Measurements from ENCODE around the gene FGD4. TPM values are rescaled to one million over a fixed set of nuclear protein-coding genes. Genes with fewer than 3 reads are reported as not detected.
A peak's percentile ranks its signal among the peaks of the same experiment; 100 is the strongest.

FGD4 gene
- total and polyA plus RNA-seq, 5 donors from 2014 or later, result 0.02 to 0.67 TPM; not detected in 3

- ATAC-seq (ENCODE audit: low read depth in 2 of 2) (no peak), DNase-seq (no peak)
- H3K9me3 ChIP-seq (ENCODE audit: control insufficient read depth in 2 of 2, low read length in 2 of 2), result no peaks in the 10 kb centered on the region
- H3K27ac ChIP-seq (ENCODE audit: insufficient read depth, low read length, poor library complexity, severe bottlenecking), result no peak overlapping the region
- Mint-ChIP-seq H3K36me3 (no peaks in the 10 kb centered on the region), H3K9me3 (no peaks in the 10 kb centered on the region), H3K4me3 (no peak overlapping the region), H3K27me3 (peaks cover 34% of the 10 kb centered on the region), H3K4me1 (peaks cover 0 to 8% (median 2%) of the 10 kb centered on the region in 4 donors), H3K27ac (no peak overlapping the region)
- no peaks in the 10 kb centered on the region for H3K4me1 ChIP-seq (ENCODE audit: control insufficient read depth, insufficient read depth, low read length, poor library complexity, severe bottlenecking)
- H3K4me3 ChIP-seq (ENCODE audit: low read depth, low read length), result no peak overlapping the region
- H3K36me3 ChIP-seq (ENCODE audit: control insufficient read depth, insufficient read depth, low read length), result no peaks in the 10 kb centered on the region
- H3K27me3 ChIP-seq (ENCODE audit: control insufficient read depth, insufficient read depth, low read length), result peaks cover 7% of the 10 kb centered on the region
Measured at GRCh38 chr12:32533971-32534590, 134.7 kb downstream of the FGD4 start.

- Histone ChIP-seq H3K9me3 (ENCODE audit: control insufficient read depth in 2 of 2, low read length in 2 of 2) (no peaks in the 10 kb centered on the region), H3K27ac (ENCODE audit: insufficient read depth, low read length, poor library complexity, severe bottlenecking) (no peak overlapping the region), H3K4me1 (ENCODE audit: control insufficient read depth, insufficient read depth, low read length, poor library complexity, severe bottlenecking) (no peaks in the 10 kb centered on the region), H3K27me3 (ENCODE audit: control insufficient read depth, insufficient read depth, low read length) (peaks cover 7% of the 10 kb centered on the region), H3K36me3 (ENCODE audit: control insufficient read depth, insufficient read depth, low read length) (no peaks in the 10 kb centered on the region), H3K4me3 (ENCODE audit: low read depth, low read length) (no peak overlapping the region)
- Mint-ChIP-seq H3K27me3 (peaks cover 34% of the 10 kb centered on the region), H3K9me3 (no peaks in the 10 kb centered on the region), H3K36me3 (no peaks in the 10 kb centered on the region), H3K27ac (no peak overlapping the region), H3K4me3 (no peak overlapping the region), H3K4me1 (peaks cover 0 to 8% (median 2%) of the 10 kb centered on the region in 4 donors)
- ATAC-seq (ENCODE audit: low read depth in 2 of 2) (no peak), DNase-seq (no peak)
Measured at GRCh38 chr12:32534698-32535097, 135.3 kb downstream of the FGD4 start.

GRCh38 chr12:32535288-32535999, 136.1 kb downstream of the FGD4 start:
- H3K4me3 Mint-ChIP-seq, result no peak overlapping the region
- ATAC-seq (ENCODE audit: low read depth in 2 of 2), result peak in 1 of 2 donors; percentile 34
- no peak overlapping the region for H3K27ac ChIP-seq (ENCODE audit: insufficient read depth, low read length, poor library complexity, severe bottlenecking)
- H3K27me3 ChIP-seq (ENCODE audit: control insufficient read depth, insufficient read depth, low read length), result peaks cover 7% of the 10 kb centered on the region
- peaks cover 41% of the 10 kb centered on the region for H3K27me3 Mint-ChIP-seq
- no peaks in the 10 kb centered on the region for H3K9me3 ChIP-seq (ENCODE audit: control insufficient read depth in 2 of 2, low read length in 2 of 2)
- H3K36me3 ChIP-seq (ENCODE audit: control insufficient read depth, insufficient read depth, low read length), result no peaks in the 10 kb centered on the region
- no peaks in the 10 kb centered on the region for H3K4me1 ChIP-seq (ENCODE audit: control insufficient read depth, insufficient read depth, low read length, poor library complexity, severe bottlenecking)
- peaks cover 0 to 8% (median 2%) of the 10 kb centered on the region in 4 donors for H3K4me1 Mint-ChIP-seq
- no peak overlapping the region for H3K4me3 ChIP-seq (ENCODE audit: low read depth, low read length)
- DNase-seq, result no peak
- no peak overlapping the region for H3K27ac Mint-ChIP-seq
- H3K9me3 Mint-ChIP-seq, result no peaks in the 10 kb centered on the region
- no peaks in the 10 kb centered on the region for H3K36me3 Mint-ChIP-seq

- Mint-ChIP-seq H3K27me3 (peaks cover 43% of the 10 kb centered on the region), H3K4me3 (no peak overlapping the region)
Measured at GRCh38 chr12:32536000-32536345, 136.6 kb downstream of the FGD4 start.

GRCh38 chr12:32541754-32542374, 142.5 kb downstream of the FGD4 start:
- H3K4me1 ChIP-seq (ENCODE audit: control insufficient read depth, insufficient read depth, low read length, poor library complexity, severe bottlenecking), result no peaks in the 10 kb centered on the region
- no peak for DNase-seq
- H3K4me3 Mint-ChIP-seq, result no peak overlapping the region
- peaks cover 4% of the 10 kb centered on the region for H3K27me3 ChIP-seq (ENCODE audit: control insufficient read depth, insufficient read depth, low read length)
- no peak overlapping the region for H3K27ac Mint-ChIP-seq
- H3K9me3 ChIP-seq (ENCODE audit: control insufficient read depth in 2 of 2, low read length in 2 of 2), result no peaks in the 10 kb centered on the region
- no peak overlapping the region for H3K4me3 ChIP-seq (ENCODE audit: low read depth, low read length)
- no peak for ATAC-seq (ENCODE audit: low read depth in 2 of 2)
- no peak overlapping the region for H3K27ac ChIP-seq (ENCODE audit: insufficient read depth, low read length, poor library complexity, severe bottlenecking)
- H3K9me3 Mint-ChIP-seq, result no peaks in the 10 kb centered on the region
- H3K27me3 Mint-ChIP-seq, result peaks cover 27% of the 10 kb centered on the region
- H3K36me3 Mint-ChIP-seq, result no peaks in the 10 kb centered on the region
- H3K36me3 ChIP-seq (ENCODE audit: control insufficient read depth, insufficient read depth, low read length), result no peaks in the 10 kb centered on the region
- H3K4me1 Mint-ChIP-seq, result no peaks in the 10 kb centered on the region

More at GRCh38 chr12:32536000-32536345, 136.6 kb downstream of the FGD4 start:
- Histone ChIP-seq H3K9me3 (ENCODE audit: control insufficient read depth in 2 of 2, low read length in 2 of 2) (no peaks in the 10 kb centered on the region), H3K4me3 (ENCODE audit: low read depth, low read length) (no peak overlapping the region), H3K36me3 (ENCODE audit: control insufficient read depth, insufficient read depth, low read length) (no peaks in the 10 kb centered on the region), H3K27me3 (ENCODE audit: control insufficient read depth, insufficient read depth, low read length) (peaks cover 7% of the 10 kb centered on the region), H3K27ac (ENCODE audit: insufficient read depth, low read length, poor library complexity, severe bottlenecking) (no peak overlapping the region), H3K4me1 (ENCODE audit: control insufficient read depth, insufficient read depth, low read length, poor library complexity, severe bottlenecking) (no peaks in the 10 kb centered on the region)
- no peak for DNase-seq
- H3K9me3 Mint-ChIP-seq, result no peaks in the 10 kb centered on the region
- peaks cover 0 to 8% (median 2%) of the 10 kb centered on the region in 4 donors for H3K4me1 Mint-ChIP-seq
- no peaks in the 10 kb centered on the region for H3K36me3 Mint-ChIP-seq
- no peak overlapping the region for H3K27ac Mint-ChIP-seq
- ATAC-seq (ENCODE audit: low read depth in 2 of 2), result no peak

GRCh38 chr12:32542428-32543229, 143.3 kb downstream of the FGD4 start:
- Mint-ChIP-seq H3K9me3 (no peaks in the 10 kb centered on the region), H3K4me3 (no peak overlapping the region), H3K27me3 (peaks cover 19% of the 10 kb centered on the region), H3K36me3 (no peaks in the 10 kb centered on the region), H3K27ac (no peak overlapping the region), H3K4me1 (no peaks in the 10 kb centered on the region)
- DNase-seq, result no peak
- H3K27me3 ChIP-seq (ENCODE audit: control insufficient read depth, insufficient read depth, low read length), result no peaks in the 10 kb centered on the region
- no peaks in the 10 kb centered on the region for H3K4me1 ChIP-seq (ENCODE audit: control insufficient read depth, insufficient read depth, low read length, poor library complexity, severe bottlenecking)
- H3K4me3 ChIP-seq (ENCODE audit: low read depth, low read length), result no peak overlapping the region
- H3K36me3 ChIP-seq (ENCODE audit: control insufficient read depth, insufficient read depth, low read length), result no peaks in the 10 kb centered on the region
- no peak for ATAC-seq (ENCODE audit: low read depth in 2 of 2)
- no peaks in the 10 kb centered on the region for H3K9me3 ChIP-seq (ENCODE audit: control insufficient read depth in 2 of 2, low read length in 2 of 2)
- H3K27ac ChIP-seq (ENCODE audit: insufficient read depth, low read length, poor library complexity, severe bottlenecking), result no peak overlapping the region

- no peak for ATAC-seq (ENCODE audit: low read depth in 2 of 2)
- no peaks in the 10 kb centered on the region for H3K27me3 ChIP-seq (ENCODE audit: control insufficient read depth, insufficient read depth, low read length)
Measured at GRCh38 chr12:32544893-32545292, 145.5 kb downstream of the FGD4 start.

More at GRCh38 chr12:32544893-32545292, 145.5 kb downstream of the FGD4 start:
- Mint-ChIP-seq H3K4me3 (no peak overlapping the region), H3K9me3 (no peaks in the 10 kb centered on the region), H3K27ac (no peak overlapping the region), H3K4me1 (no peaks in the 10 kb centered on the region), H3K36me3 (no peaks in the 10 kb centered on the region), H3K27me3 (peaks cover 13% of the 10 kb centered on the region)
- no peaks in the 10 kb centered on the region for H3K9me3 ChIP-seq (ENCODE audit: control insufficient read depth in 2 of 2, low read length in 2 of 2)
- no peaks in the 10 kb centered on the region for H3K36me3 ChIP-seq (ENCODE audit: control insufficient read depth, insufficient read depth, low read length)
- no peak overlapping the region for H3K4me3 ChIP-seq (ENCODE audit: low read depth, low read length)
- H3K4me1 ChIP-seq (ENCODE audit: control insufficient read depth, insufficient read depth, low read length, poor library complexity, severe bottlenecking), result no peaks in the 10 kb centered on the region
- no peak for DNase-seq
- no peak overlapping the region for H3K27ac ChIP-seq (ENCODE audit: insufficient read depth, low read length, poor library complexity, severe bottlenecking)
